ENCODE data around the gene EZH1.

Gene EZH1

DNA sequence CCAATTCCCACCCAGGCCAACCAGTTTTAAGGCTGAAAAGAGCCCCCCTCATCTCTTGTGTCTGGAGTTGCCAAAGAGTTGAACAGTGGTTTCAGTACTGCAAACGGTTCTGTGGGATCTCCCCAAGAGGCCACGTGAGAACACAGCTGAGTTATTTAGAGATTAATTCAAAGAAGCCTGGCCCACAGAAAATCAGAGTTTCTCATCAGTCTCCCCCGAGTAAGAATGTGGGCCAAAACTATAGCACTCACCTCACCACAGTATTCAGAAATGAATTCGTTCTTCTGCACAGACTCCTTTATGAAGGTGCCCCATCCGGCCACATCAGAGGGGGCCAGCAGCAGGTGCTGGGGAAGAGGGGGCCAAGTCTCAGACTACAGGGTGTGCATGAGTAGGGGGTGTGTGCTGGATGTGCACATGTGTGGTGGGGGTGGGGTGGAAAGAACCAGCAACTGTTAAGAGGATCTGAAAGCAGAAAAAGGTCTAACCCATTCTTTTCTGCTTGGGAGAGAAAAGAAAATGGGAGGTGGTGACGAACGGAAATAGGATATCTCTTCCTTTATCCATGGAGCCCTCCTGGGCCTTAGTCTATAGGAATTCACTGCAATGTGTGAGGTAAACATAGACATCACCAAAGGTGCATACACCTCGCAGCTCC, 39.9 kb downstream of the EZH1 start:
- TF ChIP-seq, protein P1, sequence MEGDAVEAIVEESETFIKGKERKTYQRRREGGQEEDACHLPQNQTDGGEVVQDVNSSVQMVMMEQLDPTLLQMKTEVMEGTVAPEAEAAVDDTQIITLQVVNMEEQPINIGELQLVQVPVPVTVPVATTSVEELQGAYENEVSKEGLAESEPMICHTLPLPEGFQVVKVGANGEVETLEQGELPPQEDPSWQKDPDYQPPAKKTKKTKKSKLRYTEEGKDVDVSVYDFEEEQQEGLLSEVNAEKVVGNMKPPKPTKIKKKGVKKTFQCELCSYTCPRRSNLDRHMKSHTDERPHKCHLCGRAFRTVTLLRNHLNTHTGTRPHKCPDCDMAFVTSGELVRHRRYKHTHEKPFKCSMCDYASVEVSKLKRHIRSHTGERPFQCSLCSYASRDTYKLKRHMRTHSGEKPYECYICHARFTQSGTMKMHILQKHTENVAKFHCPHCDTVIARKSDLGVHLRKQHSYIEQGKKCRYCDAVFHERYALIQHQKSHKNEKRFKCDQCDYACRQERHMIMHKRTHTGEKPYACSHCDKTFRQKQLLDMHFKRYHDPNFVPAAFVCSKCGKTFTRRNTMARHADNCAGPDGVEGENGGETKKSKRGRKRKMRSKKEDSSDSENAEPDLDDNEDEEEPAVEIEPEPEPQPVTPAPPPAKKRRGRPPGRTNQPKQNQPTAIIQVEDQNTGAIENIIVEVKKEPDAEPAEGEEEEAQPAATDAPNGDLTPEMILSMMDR (IDR thresholded peaks at IDR 0.05; ENCODE audit: borderline replicate concordance, control extremely low read depth, extremely low read depth, insufficient read depth, missing control alignments): no peak
- DNase-seq (ENCODE audit: low spot score): peak; percentile 75
- in situ Hi-C loops (cut with MboI; ENCODE audit: low sequenced_read_pairs, unreplicated experiment): no loop called here

DNA sequence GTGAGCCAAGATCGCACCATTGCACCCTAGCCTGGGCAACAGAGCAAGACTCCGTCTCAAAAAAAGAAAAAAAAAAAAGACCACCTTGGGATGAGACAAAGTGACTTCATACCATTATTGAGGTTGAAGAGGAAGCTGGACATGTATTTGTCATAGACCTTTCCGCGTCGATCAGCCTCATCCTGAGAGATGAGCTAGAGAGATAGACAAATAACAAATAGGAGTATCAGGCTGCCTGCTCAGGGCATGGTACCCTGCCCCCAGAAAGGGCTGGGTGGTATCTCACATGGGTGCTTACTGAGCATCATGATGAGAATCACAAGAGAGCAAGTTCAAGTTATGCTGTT, 40.4 kb downstream of the EZH1 start:
- TF ChIP-seq, protein P1 (IDR thresholded peaks at IDR 0.05; ENCODE audit: borderline replicate concordance, control extremely low read depth, extremely low read depth, insufficient read depth, missing control alignments): no peak
- no peak for DNase-seq (ENCODE audit: low spot score)
- in situ Hi-C loops (cut with MboI; ENCODE audit: low sequenced_read_pairs, unreplicated experiment): no loop called here

DNA sequence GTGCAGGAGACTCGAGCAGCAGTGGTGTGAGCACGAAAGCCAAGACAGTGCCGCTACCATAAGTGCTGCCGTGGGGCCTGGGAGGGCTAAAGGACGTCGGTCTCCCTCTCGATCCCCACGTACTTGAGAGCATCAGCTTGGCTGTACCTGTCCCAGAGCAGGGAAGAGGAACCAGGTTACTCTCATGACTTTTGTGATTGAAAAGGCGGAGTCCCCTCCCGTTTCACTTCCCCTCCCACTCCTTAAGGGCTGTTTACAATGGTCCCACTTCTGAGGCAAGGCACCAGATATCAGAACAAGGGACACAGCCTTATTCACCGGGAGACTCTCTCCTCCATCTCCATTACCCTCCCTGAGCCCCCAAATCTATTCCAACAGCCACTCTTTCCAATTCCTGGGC, 42.4 kb downstream of the EZH1 start:
- DNase-seq (ENCODE audit: low spot score): peak; percentile 49
- TF ChIP-seq, protein P1 (IDR thresholded peaks at IDR 0.05; ENCODE audit: borderline replicate concordance, control extremely low read depth, extremely low read depth, insufficient read depth, missing control alignments): no peak
- in situ Hi-C loops (cut with MboI; ENCODE audit: low sequenced_read_pairs, unreplicated experiment): no loop called here

DNA sequence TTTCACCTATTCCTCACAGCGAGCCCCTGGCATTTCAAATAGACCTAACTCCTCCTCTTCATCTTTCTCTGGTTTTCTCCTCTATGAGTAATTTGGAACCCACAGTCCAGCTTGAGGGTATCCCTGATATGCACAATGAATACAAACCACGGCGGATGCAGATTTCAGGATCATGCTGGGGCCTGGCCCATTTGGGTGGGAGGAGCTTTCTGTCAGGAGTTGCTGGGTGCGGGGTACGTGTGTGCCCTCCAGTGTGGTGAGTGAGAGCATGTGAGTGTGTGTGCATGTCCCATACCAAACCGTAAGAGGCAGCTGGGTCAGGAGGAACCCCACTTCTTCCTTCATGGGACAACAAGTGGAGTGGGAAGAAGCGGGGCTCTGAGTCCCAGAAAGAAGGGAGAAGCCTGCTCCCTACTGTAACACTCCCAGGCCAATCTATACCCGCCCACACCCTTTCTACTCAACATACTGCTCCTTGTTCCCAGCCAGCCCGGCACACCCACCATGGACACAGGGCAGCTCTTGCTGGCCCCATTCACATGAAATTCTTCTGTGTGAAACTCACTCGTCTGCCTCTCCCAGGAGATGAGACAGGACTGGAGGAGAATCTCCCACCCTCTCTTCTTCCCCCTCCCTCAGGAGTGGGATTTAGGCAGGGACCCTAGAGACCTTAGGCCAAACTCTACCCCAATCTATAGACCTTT, 44.1 kb downstream of the EZH1 start:
- DNase-seq (ENCODE audit: low spot score): no peak
- in situ Hi-C loops (cut with MboI; ENCODE audit: low sequenced_read_pairs, unreplicated experiment): no loop called here
- TF ChIP-seq, protein P1 (IDR thresholded peaks at IDR 0.05; ENCODE audit: borderline replicate concordance, control extremely low read depth, extremely low read depth, insufficient read depth, missing control alignments): no peak

DNA sequence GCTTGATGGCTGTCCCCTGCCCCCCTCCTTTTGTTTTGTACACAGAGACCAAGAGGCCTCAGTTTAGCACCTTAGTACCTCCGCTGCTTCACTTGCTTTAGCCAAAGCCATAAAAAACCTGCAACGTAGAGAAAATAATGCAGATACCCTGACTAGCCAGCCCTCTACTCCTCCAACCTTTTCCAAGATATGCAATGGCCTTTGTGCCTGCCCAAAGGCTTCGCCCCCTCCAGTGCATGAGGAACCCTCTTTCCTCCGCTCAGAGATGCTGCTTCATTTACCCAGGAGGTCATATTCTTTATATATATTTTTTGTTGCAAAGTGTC, 45.5 kb downstream of the EZH1 start:
- in situ Hi-C loops (cut with MboI; ENCODE audit: low sequenced_read_pairs, unreplicated experiment): no loop called here
- DNase-seq (ENCODE audit: low spot score): no peak
- TF ChIP-seq, protein P1 (IDR thresholded peaks at IDR 0.05; ENCODE audit: borderline replicate concordance, control extremely low read depth, extremely low read depth, insufficient read depth, missing control alignments): no peak

DNA sequence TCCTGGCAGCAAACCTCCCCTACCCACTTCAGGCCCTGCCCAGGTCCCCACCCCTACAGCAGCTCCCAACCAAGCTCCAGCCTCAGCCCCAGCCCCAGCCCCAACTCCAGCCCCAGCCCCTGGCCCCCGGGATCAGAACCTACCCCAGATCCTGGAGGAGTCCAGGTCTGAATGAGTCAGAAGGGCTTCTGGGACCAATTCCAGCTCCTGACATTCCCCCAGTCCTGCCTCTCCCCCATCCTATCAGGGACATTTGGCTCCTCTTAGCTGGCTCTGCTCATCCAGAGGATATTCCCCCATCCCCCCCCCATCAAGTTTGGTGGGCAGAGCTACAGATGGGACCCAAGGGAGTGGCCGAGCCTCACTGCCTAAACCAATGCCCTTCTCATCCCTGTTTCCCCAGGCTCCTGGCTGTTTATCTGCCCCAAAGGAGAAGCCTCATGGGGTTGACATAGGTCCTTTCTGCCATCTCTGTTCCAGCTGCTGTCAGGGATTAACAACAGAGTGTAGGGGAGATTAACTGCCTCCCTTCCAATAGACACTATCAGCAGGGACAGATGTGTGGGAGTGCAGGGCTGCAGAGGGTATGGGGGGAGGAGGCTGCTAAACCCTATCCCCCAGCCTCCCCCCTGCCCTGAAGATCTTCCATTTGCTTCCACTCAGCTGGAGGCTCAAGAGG, 46.0 kb downstream of the EZH1 start:
- DNase-seq (ENCODE audit: low spot score): peak; percentile 21
- in situ Hi-C loops (cut with MboI; ENCODE audit: low sequenced_read_pairs, unreplicated experiment): no loop called here
- TF ChIP-seq, protein P1 (IDR thresholded peaks at IDR 0.05; ENCODE audit: borderline replicate concordance, control extremely low read depth, extremely low read depth, insufficient read depth, missing control alignments): no peak

Data from GM13976 (cell line).